Measurements from ENCODE around the gene NGEF. TPM values are rescaled to one million over a fixed set of nuclear protein-coding genes. Genes with fewer than 3 reads are reported as not detected.

The NGEF gene
- total RNA-seq, 4 donors from 2014 or later = 0.29 to 18.4 (median 5.2) TPM

- no peak for DNase-seq
- Histone ChIP-seq H3K27ac (no peak overlapping the region), H3K9me3 (no peaks in the 10 kb centered on the region), H3K36me3 (no peaks in the 10 kb centered on the region), H3K4me3 (no peak overlapping the region), H3K4me1 (no peaks in the 10 kb centered on the region), H3K27me3 (no peaks in the 10 kb centered on the region)
- no peak for TF ChIP-seq CTCF (IDR thresholded peaks at IDR 0.05)
- no peak for TF ChIP-seq POLR2A (IDR thresholded peaks at IDR 0.05)
- intact Hi-C loops (cut with DNase I; ENCODE audit: low total_unique reads) = no loop called here
These were observed 173.5 kb downstream of the NGEF start for GRCh38 chr2:232839411-232840079.

DNA sequence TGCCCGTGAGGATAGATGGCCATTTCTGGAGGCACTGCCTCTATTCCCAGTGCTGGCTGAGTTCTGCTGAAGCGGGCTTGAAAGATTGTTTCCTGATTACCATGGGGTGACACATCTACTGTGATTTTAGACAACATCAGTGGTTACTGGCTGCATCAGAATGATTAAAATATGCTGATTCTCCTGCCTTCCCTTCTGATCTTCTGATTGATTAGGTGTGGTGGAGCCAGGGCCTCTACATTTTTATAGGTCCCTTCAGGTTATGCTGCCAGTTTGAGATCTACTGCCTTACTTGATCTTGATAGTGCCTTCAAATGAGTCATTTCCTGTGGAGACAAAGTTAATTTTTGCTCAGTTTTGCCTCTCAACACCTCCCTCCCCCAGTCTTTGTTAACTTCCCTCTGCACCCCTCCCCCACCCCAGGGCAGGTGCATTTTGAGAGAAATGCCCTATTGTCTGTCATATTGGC lies 174.6 kb downstream of the NGEF start:
- no peaks in the 10 kb centered on the region for H3K4me1 ChIP-seq
- no peak overlapping the region for H3K27ac ChIP-seq
- H3K4me3 ChIP-seq = no peak overlapping the region
- H3K27me3 ChIP-seq = no peaks in the 10 kb centered on the region
- no peaks in the 10 kb centered on the region for H3K9me3 ChIP-seq
- TF ChIP-seq CTCF (IDR thresholded peaks at IDR 0.05) (no peak), POLR2A (IDR thresholded peaks at IDR 0.05) (no peak)
- H3K36me3 ChIP-seq = no peaks in the 10 kb centered on the region
- no peak for DNase-seq
- intact Hi-C loops (cut with DNase I; ENCODE audit: low total_unique reads) = no loop called here

- no peak for TF ChIP-seq CTCF (IDR thresholded peaks at IDR 0.05)
- no peak for TF ChIP-seq POLR2A (IDR thresholded peaks at IDR 0.05)
- intact Hi-C loops (cut with DNase I; ENCODE audit: low total_unique reads) = no loop called here
- H3K36me3 ChIP-seq = no peaks in the 10 kb centered on the region
These were observed 176.1 kb downstream of the NGEF start for GRCh38 chr2:232836934-232837333.

DNA sequence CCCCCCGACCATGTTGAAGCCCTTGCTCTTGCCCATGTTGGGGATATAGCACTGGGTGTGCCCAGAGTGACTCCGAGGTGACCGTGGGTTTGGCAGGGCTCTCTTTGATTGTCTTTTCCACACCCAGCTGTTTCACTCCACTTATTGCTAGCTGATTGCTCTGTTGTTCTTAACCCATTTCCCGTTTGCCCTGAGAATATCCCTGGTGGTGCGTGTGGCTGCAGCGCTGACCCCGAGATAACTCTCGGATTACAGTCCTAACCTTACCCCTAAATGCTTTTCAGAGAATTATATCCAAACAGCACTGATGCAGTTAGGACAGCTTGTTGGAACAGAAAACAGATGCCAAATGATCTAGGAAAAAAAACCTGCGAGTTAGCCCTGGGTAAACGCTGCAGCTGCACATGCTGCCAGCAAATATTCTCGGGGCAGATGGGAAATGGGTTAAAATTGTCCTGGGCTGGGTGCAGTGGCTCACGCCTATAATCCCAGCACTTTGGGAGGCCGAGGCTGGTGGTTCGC lies 177.3 kb downstream of the NGEF start:
- intact Hi-C loops (cut with DNase I; ENCODE audit: low total_unique reads) = no loop called here
- H3K36me3 ChIP-seq = no peaks in the 10 kb centered on the region

More at GRCh38 chr2:232836934-232837333, 176.1 kb downstream of the NGEF start:
- no peak for DNase-seq
- Histone ChIP-seq H3K4me3 (no peak overlapping the region), H3K27ac (no peak overlapping the region), H3K27me3 (no peaks in the 10 kb centered on the region), H3K9me3 (no peaks in the 10 kb centered on the region), H3K4me1 (no peaks in the 10 kb centered on the region)

More for the DNA sequence above, 177.3 kb downstream of the NGEF start:
- Histone ChIP-seq H3K27ac (no peak overlapping the region), H3K27me3 (no peaks in the 10 kb centered on the region), H3K4me3 (no peak overlapping the region), H3K4me1 (no peaks in the 10 kb centered on the region), H3K9me3 (no peaks in the 10 kb centered on the region)
- no peak for DNase-seq
- TF ChIP-seq CTCF (IDR thresholded peaks at IDR 0.05) = no peak

All from uterus (tissue), 4 donors.